Activated T-cell treated with anti-CD3 and anti-CD28 coated beads for 48 hours (primary cell): ENCODE measurements around the gene C1RL.
"Not testable (repeated sequence)": the region's sequence is repeated elsewhere in the genome, so short reads cannot be mapped to it uniquely, and the experiment has no call there.

Experiments used
- DNase-seq: peaks from one replicate; pipeline ENCODE4 v3.0.0-alpha.2; 2020; ENCODE audit warnings: low read depth

C1RL gene

DNA sequence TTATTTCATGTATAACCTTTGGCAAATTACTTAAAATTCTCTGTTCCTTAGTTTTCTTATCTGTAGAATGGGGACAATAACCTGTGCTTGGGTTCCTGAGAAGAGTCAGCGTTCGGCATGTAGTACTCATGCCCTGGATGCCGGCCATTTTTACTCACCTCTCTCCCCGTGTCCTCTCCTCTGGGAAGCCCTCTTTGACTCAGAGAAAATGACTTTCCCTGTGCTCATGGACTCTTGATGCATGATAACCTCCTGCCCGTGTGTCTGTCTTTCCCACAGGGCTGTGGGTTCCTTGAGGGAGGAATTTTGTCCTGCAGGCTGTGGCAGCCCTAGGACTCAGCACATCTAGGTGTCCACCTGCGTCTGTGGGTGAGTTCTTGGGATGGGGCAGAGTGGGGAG, 5.8 kb upstream of the C1RL start:
- DNase-seq: no peak

DNA sequence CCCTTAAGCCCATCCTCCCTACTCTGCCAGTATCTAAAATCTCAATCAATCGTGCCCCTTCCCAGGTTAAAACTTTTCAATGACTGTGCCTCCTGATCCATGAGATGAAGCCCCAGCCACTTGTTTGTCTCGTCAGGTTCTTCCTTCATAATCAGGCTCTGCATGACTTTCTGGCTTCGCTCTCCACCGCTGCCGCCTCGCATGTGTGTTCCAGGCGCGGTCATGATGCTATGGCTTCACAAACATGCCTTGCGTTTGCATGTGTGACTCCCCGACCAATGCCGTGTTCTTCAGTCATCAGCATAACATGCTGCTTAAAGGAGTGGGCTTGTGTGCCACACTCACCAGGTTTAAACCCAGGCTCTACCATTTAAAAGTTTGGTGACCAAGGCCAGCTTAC, 5.0 kb upstream of the C1RL start:
- DNase-seq: no peak

DNA sequence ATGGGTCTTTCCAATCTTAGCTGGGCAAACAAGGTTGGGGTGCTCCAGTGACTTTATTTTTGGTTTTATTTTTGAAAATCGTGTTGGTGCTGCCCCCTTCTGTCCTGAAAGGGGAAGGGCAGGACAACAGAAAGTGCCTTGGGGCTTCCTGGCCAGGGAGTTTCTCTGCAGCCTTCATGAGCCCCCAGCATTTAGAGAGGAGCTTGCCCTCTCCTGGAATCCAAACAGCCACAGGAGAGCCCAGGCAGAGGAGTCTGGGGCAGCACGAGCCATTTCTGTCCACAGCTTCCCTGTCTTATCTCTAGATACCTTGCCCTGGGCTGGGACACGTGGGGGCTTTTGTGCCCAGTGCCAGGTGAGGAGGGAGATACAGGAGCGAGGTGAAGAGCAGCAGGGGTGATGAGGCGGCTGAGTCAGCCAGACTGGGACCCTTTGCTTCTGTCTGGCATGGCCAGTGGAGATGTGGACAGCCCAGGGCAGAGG, 4.4 kb upstream of the C1RL start:
- DNase-seq: no peak

DNA sequence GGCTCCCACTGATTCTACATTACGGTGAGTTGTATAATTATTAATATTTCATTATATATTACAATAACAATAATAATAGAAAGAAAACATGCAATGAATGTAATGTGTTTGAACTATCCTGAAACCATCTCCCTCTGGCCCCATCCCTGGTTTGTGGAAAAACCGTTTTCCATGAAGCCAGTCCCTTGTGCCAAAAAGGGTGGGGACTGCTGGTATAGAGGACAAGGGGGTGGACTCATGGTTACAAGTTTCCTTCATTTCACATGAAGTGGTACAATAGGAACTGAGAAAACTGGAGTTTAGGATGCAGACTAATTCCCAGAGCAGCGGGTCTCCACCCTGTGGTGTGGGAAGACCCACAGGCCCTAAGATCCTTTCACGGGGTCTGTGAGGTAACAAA, 3.0 kb upstream of the C1RL start:
- no peak for DNase-seq

GRCh38 chr12:7110661-7111060, 1.6 kb upstream of the C1RL start:
- no peak for DNase-seq

DNA sequence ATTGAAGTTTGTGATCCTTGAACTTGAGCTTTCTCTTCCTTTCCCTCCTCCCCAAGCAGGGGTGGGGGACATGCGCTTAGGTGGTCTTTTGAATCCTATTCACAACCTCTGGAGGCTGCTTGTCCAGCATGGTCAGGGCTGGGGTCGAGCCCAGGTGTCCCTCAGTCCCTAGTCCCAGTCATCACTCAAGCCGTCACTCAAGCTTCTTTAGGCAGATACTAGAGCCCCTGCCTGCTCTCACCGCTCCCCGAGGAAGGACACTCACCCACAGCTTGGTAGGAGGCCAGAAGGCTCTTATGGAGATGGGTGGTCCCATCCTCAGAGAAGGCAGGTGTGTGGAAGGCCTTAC, 532 bp upstream of the C1RL start:
- no peak for DNase-seq

DNA sequence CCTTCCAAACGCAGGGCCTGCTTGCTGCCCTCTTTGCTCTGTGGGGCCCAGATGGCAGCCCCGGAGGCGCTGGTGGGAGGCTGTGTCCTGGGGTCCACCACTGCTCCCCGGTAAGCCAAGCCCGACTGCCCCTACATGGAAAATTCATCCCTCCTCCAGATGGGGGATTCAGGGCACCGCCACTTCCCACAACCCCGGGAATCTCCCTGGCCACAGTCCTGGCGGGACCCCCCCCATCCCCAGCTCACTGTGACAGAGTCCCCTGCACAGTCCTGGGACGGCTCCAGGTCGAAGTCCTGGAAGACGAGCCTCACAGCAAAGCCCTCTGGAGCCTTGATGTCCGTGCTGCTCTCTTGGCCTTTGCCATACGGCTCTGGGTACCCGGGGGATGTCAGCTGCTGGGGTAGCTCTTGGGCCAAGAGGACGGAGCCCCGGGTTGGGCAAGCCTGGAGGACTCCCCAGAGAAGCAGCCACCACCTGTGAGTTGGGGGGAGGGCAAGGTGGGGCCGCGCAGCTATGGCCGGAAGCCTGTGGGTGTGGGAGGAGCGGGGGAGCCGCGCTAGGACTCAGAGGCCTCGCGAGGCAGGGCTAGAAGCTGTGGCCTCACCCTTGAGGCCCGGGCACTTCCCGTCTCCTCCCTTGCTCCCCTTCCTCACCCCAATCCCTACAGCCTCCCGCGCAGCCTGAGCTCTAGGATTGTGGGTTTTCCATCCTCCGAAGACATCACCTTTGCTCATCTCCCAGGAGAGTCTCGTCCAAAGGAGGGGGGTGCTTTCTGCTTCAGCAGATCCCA, 815 bp downstream of the C1RL start:
- peak; percentile 76 for DNase-seq

GRCh38 chr12:7107636-7108002, 1.4 kb downstream of the C1RL start:
- DNase-seq: no peak

DNA sequence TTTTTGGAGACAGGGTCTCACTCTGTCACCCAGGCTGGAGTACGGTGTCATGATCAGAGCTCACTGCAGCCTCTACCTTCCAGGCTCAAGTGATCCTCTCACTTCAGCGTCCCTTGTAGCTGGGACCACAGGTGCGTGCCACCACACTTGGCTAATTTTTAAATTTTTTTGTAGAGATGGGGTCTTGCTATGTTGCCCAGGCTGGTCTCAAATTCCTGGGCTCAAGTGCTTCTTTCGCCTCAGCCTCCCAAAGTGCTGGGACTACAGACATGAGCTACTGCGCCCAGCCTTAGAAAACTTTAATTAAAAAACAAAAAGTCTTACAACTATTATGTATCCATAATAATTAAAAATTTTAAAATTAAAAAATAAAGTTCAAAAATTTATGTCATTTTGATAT, 1.8 kb downstream of the C1RL start:
- DNase-seq: not testable (repeated sequence)

DNA sequence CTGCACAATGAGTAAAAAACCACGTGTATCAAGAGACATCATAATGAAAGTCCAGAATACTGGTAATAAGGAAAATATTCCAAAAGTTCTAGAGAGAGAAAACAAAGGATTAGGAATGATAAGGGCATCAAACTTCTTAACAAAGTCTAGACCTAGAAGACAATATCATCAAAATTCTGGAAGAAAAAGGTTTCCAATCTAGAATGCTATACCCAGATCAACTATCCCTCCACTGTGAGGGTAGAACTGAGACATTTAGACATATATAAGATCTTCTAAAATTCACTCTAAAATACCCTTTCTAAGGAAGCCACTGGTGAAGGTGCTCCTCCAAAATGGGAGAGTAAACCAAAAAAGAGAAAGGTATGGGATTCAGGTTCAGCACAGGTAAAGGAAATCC, 2.9 kb downstream of the C1RL start:
- no peak for DNase-seq

GRCh38 chr12:7103837-7104584, 5.0 kb downstream of the C1RL start:
- no peak for DNase-seq

DNA sequence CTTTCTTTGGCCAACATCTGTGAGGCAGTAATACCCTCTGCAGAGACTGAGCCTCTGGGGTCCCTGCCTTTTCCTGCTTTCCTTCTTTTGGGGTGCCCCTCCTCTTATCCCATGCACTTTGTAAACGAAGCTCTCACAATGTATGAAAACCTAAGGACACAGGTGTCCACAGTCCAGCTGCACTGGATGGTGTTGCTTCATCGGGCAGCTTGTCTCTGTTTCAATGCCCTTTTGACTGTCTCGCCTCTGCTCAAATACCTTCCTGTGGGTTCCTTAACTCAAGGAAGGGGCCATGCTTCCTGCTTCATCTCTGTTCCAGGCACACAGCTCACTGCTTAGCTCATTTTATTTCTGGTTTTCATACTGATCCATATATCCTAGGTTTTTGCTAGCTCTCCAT, 6.4 kb downstream of the C1RL start:
- no peak for DNase-seq

GRCh38 chr12:7101694-7102131, 7.3 kb downstream of the C1RL start:
- DNase-seq: no peak

DNA sequence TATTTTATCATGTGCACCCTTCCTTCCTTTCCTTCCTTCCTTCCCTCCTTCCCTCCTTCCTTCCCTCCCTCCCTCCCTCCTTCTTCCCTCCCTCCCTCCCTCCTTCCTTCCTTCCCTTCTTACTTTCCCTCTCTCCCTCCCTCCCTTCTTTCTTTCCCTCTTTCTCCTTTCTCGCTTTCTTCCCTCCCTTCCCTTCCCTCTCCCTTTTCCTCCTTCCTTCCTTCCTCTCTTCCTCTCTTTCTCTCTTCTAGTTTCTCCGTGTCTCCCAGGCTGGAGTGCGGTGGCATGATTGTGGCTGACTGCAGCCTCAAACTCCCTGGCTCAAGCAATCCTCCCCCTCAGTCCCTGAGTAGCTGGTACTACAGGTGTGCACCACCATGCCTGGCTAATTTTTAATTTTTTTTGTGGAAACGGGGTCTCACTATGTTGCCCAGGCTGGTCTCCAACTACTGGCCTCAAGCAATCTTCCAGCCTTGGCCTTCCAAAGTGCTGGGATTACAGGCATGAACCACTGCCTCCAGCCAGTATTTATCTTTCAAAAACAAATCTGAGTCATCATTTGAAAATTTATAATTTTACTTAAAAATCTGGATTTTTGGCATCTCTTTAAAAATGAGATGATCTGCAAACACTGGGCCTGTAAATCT, 7.8 kb downstream of the C1RL start:
- DNase-seq: no peak

DNA sequence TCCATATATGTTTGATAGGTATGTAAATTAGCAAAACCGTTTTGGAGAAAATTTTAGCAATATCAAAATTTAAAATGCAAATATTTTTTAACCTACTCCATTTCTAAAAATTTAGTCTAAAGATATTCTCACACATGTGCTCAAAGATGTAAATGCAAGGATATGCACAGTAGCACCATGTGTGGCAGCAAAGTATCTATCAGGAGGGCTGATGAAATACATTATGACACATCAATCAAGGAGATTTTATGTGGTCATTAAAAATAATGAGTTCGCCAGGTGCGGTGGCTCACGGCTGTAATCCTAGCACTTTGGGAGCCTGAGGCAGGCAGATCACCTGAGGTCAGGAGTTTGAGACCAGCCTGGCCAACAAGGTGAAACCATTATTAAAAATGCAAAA, 8.8 kb downstream of the C1RL start:
- no peak for DNase-seq

DNA sequence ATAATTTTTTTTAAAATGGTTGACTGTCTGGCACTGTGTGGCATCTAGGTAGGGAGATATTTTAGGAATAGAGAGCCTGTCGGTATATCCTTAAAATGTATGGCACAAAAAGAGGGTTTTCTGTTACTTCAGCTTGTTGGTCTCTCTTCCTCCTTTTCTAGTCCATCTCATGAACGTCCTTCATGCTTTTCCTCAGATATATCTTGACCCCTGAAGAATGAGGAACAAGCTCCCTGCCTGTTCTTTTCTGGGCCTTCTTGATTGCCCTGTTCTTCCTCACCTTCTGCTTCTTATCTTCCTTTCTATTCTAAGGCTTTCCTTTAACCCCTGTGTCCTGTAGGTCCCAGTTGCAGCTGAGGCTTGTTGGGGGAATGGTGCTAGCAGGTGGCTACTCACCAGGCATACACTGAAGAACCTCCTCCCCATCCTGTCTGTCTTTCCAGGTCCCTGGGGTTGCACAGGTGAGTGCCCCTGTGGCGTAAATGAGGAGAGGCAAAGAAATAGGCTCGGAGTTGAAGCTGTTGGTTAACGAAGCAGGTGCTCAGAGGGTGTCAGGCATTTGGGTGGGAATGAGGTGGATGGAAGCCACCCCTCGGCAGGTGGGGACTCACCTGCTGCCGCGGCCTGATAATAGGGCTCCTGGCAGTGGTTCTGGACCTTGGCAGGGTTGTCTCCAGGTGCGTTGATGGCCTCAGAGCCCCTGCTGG, 9.6 kb downstream of the C1RL start:
- DNase-seq: no peak

- DNase-seq: no peak
Observed at GRCh38 chr12:7096979-7097378, 12.0 kb downstream of the C1RL start.

GRCh38 chr12:7096006-7096932, 12.7 kb downstream of the C1RL start:
- DNase-seq: no peak

DNA sequence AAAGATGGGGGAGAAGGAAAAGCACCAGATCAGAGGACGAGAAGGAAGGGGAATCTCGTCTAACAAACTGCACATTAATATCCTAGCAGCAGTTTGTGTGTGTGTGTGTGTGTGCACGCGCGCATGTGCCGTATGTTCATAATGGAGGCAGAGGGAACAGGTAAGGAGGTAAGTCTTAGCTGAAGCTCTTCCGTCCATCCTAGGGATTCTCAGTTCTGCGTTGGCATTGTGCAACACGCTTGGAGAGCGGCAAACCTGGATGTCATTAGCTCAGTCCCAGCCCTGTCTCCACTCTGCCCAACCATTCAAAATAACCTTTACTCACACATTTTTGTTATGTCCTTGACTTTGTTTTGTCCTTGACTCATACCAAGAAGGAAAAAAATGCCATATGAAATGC, 15.1 kb downstream of the C1RL start:
- no peak for DNase-seq

- DNase-seq: no peak
Observed at GRCh38 chr12:7093486-7093885, 15.5 kb downstream of the C1RL start.

DNA sequence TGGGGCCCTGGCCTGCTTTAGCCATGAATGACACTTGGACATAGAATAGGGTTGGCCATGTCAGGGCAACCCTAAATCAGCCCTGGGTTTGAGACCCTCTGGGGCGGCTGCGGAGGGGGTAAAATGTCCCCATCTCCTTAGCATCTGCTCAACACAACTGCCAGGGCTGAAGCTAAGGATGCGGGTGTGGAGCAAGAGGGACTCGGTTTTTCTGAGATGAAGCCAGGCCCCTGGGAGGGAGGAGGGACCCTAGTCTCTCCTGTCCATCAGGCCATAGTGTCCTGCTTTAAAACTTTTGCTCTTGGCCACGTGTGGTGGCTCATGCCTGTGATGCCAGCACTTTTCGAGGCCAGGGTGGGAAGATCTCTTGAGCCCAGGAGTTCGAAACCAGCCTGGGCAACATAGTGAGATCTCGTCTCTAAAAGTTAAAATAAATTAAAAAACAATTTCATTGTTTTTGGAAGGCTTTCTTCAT, 16.0 kb downstream of the C1RL start:
- DNase-seq: no peak
